Measurements from ENCODE around the gene TXNRD2. TPM values are rescaled to one million over a fixed set of nuclear protein-coding genes. Genes with fewer than 3 reads are reported as not detected.

The TXNRD2 gene
- total RNA-seq, 1 donor from 2014 or later: 25.7 TPM

- DNase-seq (ENCODE audit: low read depth) (no peak), FAIRE-seq (no peak)
- Histone ChIP-seq H3K9ac (ENCODE audit: low read length) (no peak overlapping the region), H2AFZ (ENCODE audit: low read depth, low read length) (no peak overlapping the region), H3K4me2 (ENCODE audit: low read length) (no peak overlapping the region), H3K9me3 (ENCODE audit: insufficient read depth, low read depth, low read length) (no peaks in the 10 kb centered on the region), H3K4me1 (ENCODE audit: insufficient read depth, low read length) (peaks cover 27% of the 10 kb centered on the region), H3K79me2 (ENCODE audit: insufficient read depth, low read length) (peaks cover 21% of the 10 kb centered on the region), H4K20me1 (ENCODE audit: insufficient read depth, low read length) (peaks cover 22% of the 10 kb centered on the region), H3K36me3 (ENCODE audit: insufficient read depth, low read length) (no peaks in the 10 kb centered on the region), H3K27ac (ENCODE audit: low read depth, low read length) (no peak overlapping the region), H3K27me3 (ENCODE audit: insufficient read depth, low read length) (no peaks in the 10 kb centered on the region), H3K4me3 (ENCODE audit: insufficient read depth, low read depth, low read length) (no peak overlapping the region)
- TF ChIP-seq EZH2 (IDR thresholded peaks at IDR 0.05; ENCODE audit: insufficient read depth, low read length) (no peak), CTCF (IDR thresholded peaks at IDR 0.05; ENCODE audit: insufficient read depth, low read depth, low read length) (no peak)
- Mint-ChIP-seq H3K27me3 (ENCODE audit: low read depth, unreplicated experiment) (peaks cover 2% of the 10 kb centered on the region), H3K27ac (ENCODE audit: unreplicated experiment) (no peak overlapping the region), H3K9me3 (ENCODE audit: unreplicated experiment) (no peaks in the 10 kb centered on the region), H3K4me1 (ENCODE audit: low read depth, unreplicated experiment) (peaks cover 11% of the 10 kb centered on the region), H3K36me3 (ENCODE audit: low read depth, unreplicated experiment) (peaks cover 2% of the 10 kb centered on the region), H3K4me3 (ENCODE audit: unreplicated experiment) (peak overlapping the region; percentile 57)
Measured at GRCh38 chr22:19987394-19988306, 46.0 kb upstream of the TXNRD2 start.

- peak overlapping the region; percentile 65 for H3K4me3 ChIP-seq (ENCODE audit: insufficient read depth, low read depth, low read length)
- no peak for TF ChIP-seq EZH2 (IDR thresholded peaks at IDR 0.05; ENCODE audit: insufficient read depth, low read length)
- no peak for TF ChIP-seq CTCF (IDR thresholded peaks at IDR 0.05; ENCODE audit: insufficient read depth, low read depth, low read length)
- H3K36me3 ChIP-seq (ENCODE audit: insufficient read depth, low read length): no peaks in the 10 kb centered on the region
- peaks cover 30% of the 10 kb centered on the region for H4K20me1 ChIP-seq (ENCODE audit: insufficient read depth, low read length)
- Mint-ChIP-seq H3K27ac (ENCODE audit: unreplicated experiment) (no peak overlapping the region), H3K4me1 (ENCODE audit: low read depth, unreplicated experiment) (peaks cover 11% of the 10 kb centered on the region), H3K36me3 (ENCODE audit: low read depth, unreplicated experiment) (peaks cover 2% of the 10 kb centered on the region), H3K27me3 (ENCODE audit: low read depth, unreplicated experiment) (peaks cover 2% of the 10 kb centered on the region), H3K4me3 (ENCODE audit: unreplicated experiment) (peak overlapping the region; percentile 83), H3K9me3 (ENCODE audit: unreplicated experiment) (no peaks in the 10 kb centered on the region)
- peak overlapping the region; percentile 83 for H3K9ac ChIP-seq (ENCODE audit: low read length)
- H3K27ac ChIP-seq (ENCODE audit: low read depth, low read length): no peak overlapping the region
- DNase-seq (ENCODE audit: low read depth): peak; percentile 39
- H2AFZ ChIP-seq (ENCODE audit: low read depth, low read length): peak overlapping the region; percentile 73
- H3K27me3 ChIP-seq (ENCODE audit: insufficient read depth, low read length): no peaks in the 10 kb centered on the region
- H3K79me2 ChIP-seq (ENCODE audit: insufficient read depth, low read length): peaks cover 21% of the 10 kb centered on the region
- peak overlapping the region; percentile 97 for H3K4me2 ChIP-seq (ENCODE audit: low read length)
- FAIRE-seq: no peak
- peaks cover 27% of the 10 kb centered on the region for H3K4me1 ChIP-seq (ENCODE audit: insufficient read depth, low read length)
- no peaks in the 10 kb centered on the region for H3K9me3 ChIP-seq (ENCODE audit: insufficient read depth, low read depth, low read length)
Measured at GRCh38 chr22:19986410-19987341, 45.1 kb upstream of the TXNRD2 start.
